H1 (cell line): Measurements from ENCODE around the gene FGF14. TPM values are rescaled to one million over a fixed set of nuclear protein-coding genes. Genes with fewer than 3 reads are reported as not detected.

Source experiments
- ASH2L ChIP-seq: fragments of 200-600, 300-600 bp; sonication (generic); IDR thresholded peaks from one replicate; pipeline ENCODE4 v1.7.1; 2017; ENCODE audit warnings: low read length
- ATF2 ChIP-seq: IDR thresholded peaks from 2 replicates; pipeline ENCODE4 v1.6.1; 2012; ENCODE audit warnings: low read length, inconsistent platforms
- ATF3 ChIP-seq: IDR thresholded peaks from 2 replicates; pipeline ENCODE4 v1.6.1; 2011; ENCODE audit warnings: low read depth, mild to moderate bottlenecking, low read length; ENCODE audit not compliant: insufficient read depth
- BCL11A ChIP-seq, 2 experiments: IDR thresholded peaks; one replicate each; pipeline ENCODE4 v1.6.1; 2011; ENCODE audit warnings: low read depth in 2 of 2, low read length in 2 of 2, mild to moderate bottlenecking in 2 of 2
- CHD2 ChIP-seq: IDR thresholded peaks from 2 replicates; pipeline ENCODE4 v1.6.1; 2012; ENCODE audit warnings: low read length, improper control_type of control experiment
- CHD7 ChIP-seq: fragments of 300-600 bp; sonication (generic); IDR thresholded peaks from 2 replicates; pipeline ENCODE4 v1.7.1; 2012; ENCODE audit warnings: low read length, moderate library complexity, mild to moderate bottlenecking, inconsistent platforms; ENCODE audit not compliant: insufficient replicate concordance
- CREB1 ChIP-seq: IDR thresholded peaks from 2 replicates; pipeline ENCODE4 v1.6.1; 2012; ENCODE audit warnings: inconsistent platforms
- KDM1A ChIP-seq: fragments of 200-600, 300-600 bp; sonication (generic); IDR thresholded peaks from 2 replicates; pipeline ENCODE4 v1.7.1; 2016; ENCODE audit warnings: mild to moderate bottlenecking, low read length, borderline replicate concordance
- KDM4A ChIP-seq: IDR thresholded peaks from one replicate; pipeline ENCODE4 v1.7.1; 2012; ENCODE audit warnings: low read depth, mild to moderate bottlenecking, moderate library complexity, low read length, inconsistent platforms; ENCODE audit not compliant: severe bottlenecking
- PHF8 ChIP-seq: fragments of 200-600 bp; sonication (generic); conservative IDR thresholded peaks from 2 replicates; pipeline ENCODE4 v1.7.1; 2012; ENCODE audit warnings: low read depth, mild to moderate bottlenecking, inconsistent platforms, low read length, moderate library complexity
- polyA plus RNA-seq, 7 experiments: library from polyadenylated mRNA; depleted of rRNA in 3 of 7; stranded (reverse) in 5 of 7; unstranded in 2 of 7; fragments of >200 nt in 5 of 7; fragments of 200-250 nt in 2 of 7; gene quantifications; 1 replicate in 5 of 7; 2 replicates in 1 of 7; 4 replicates in 1 of 7; pipeline versions ENCODE4 v1.2.1 to v1.2.3, GENCODE V29; 2011 to 2013; ENCODE audit warnings: missing spikeins in 2 of 7, mixed read lengths in 2 of 7
- total RNA-seq: library from RNA; stranded (reverse); fragmentation: NEBNext Ultra II Directional; extraction: Animal tissue kit (Norgen Biotek cat#: 25700); gene quantifications from 2 replicates; pipeline ENCODE4 v1.2.1, GENCODE V29; 2021

The FGF14 gene
- total and polyA plus RNA-seq, 2 of the 8 experiments (the other 6 are each of a cell fraction or from before 2014, with no cell fraction given): 0.05 to 0.58 TPM

- TF ChIP-seq CHD7 (no peak), ATF2 (no peak), ATF3 (no peak), KDM4A (no peak), ASH2L (no peak), CREB1 (no peak), BCL11A (IDR thresholded peaks at IDR 0.05; ENCODE audit: low read depth in 2 of 2, low read length in 2 of 2) (no peak), KDM1A (no peak), PHF8 (no peak), CHD2 (no peak)
These were observed 450.7 kb downstream of the FGF14 start (continued) for GRCh38 chr13:101951114-101951513.
